ENCODE data around the gene PLCXD3. TPM values are rescaled to one million over a fixed set of nuclear protein-coding genes. Genes with fewer than 3 reads are reported as not detected.
"Not testable (repeated sequence)": the region's sequence is repeated elsewhere in the genome, so short reads cannot be mapped to it uniquely, and the experiment has no call there.

The PLCXD3 gene
- polyA plus RNA-seq, 4 donors: 0.27 to 4.4 (median 1.1) TPM

DNA sequence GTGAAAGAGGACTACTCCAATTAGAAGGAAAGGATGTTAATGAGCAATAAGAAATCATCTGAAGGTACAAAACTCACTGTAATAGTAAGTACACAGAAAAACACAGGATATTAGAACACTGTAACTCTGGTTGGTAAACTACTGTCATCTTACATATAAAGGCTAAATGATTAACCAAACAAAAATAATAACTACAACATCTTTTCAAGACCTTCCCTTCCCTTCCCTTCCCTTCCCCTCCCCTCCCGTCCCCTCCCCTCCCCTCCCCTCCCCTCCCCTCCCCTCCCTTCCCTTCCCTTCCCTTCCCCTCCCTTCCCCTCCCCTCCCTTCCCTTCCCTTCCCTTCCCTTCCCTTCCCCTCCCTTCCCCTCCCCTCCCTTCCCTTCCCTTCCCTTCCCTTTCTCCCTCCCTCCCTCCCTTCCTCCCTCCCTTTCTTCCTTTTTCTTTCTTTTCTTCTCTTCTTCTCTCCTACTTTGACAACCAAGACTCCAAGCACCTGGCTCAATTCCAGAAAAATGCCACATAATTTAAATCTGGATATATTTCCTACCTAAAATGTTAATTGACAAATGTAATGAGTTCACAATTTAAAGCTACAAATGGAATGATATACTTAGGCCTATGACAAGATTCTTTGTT lies 38.7 kb downstream of the PLCXD3 start:
- not testable (repeated sequence) for H3K4me1 ChIP-seq (ENCODE audit: control insufficient read depth in 3 of 3, insufficient read depth in 2 of 3, low read depth in 1 of 3, low read length in 2 of 3); H3K36me3 ChIP-seq (ENCODE audit: control insufficient read depth in 3 of 3, insufficient read depth in 2 of 3, low read depth in 1 of 3, low read length in 3 of 3); H3K4me3 ChIP-seq (ENCODE audit: low read depth in 1 of 3, low read length in 3 of 3); FAIRE-seq; H3K27ac ChIP-seq (ENCODE audit: low read depth in 1 of 3, low read length in 2 of 3); DNase-seq; H3K27me3 ChIP-seq (ENCODE audit: control insufficient read depth in 3 of 3, insufficient read depth in 3 of 3, low read length in 3 of 3)
- WGBS, 3 donors: 0% methylated on average over 1 of the region's 1 CpG; no CpG with 5 or more reads in 2 of the 3 donors
- peaks cover 0 to 19% of the 10 kb centered on the region in 2 donors for H3K9me3 ChIP-seq (ENCODE audit: control insufficient read depth in 2 of 2, insufficient read depth in 1 of 2, low read depth in 1 of 2, low read length in 1 of 2)

DNA sequence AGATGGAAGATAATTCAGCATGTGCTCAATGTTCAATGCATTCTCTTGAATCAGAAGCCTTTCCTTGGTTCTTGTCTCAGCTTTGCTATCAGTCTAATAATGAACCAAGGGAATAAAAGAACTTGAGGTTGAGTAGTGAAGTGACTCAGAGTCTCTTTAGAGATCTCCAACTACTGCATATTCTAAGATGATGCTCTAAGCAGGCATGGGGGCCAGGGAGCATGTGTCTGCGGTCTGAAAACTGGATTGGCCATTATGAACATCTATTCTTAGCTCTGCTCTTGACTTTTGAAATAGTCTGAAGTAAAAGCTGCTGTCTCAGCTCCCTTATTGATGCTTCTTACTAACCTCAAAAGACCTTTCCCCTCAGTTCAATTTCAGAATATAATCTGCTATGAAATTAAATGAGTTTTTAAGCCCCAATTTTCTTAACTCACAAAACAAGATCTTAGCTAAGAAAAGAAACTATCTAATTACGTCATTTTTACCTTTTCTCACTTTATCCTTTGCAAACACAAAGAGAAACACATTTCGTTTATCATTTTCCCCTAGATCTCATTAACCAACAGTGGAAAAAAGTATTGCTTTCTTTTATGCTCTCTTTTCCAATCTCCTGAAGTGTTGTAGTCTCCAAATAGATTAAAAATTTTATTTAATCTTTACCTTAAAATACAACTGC lies 44.8 kb downstream of the PLCXD3 start:
- WGBS, 3 donors: 77 to 81% (median 81%) methylated on average over 3 of the region's 3 CpGs
- Histone ChIP-seq H3K36me3 (ENCODE audit: control insufficient read depth in 3 of 3, insufficient read depth in 2 of 3, low read depth in 1 of 3, low read length in 3 of 3) (no peaks in the 10 kb centered on the region), H3K9me3 (ENCODE audit: control insufficient read depth in 2 of 2, insufficient read depth in 1 of 2, low read depth in 1 of 2, low read length in 1 of 2) (no peaks in the 10 kb centered on the region), H3K4me1 (ENCODE audit: control insufficient read depth in 3 of 3, insufficient read depth in 2 of 3, low read depth in 1 of 3, low read length in 2 of 3) (no peaks in the 10 kb centered on the region), H3K27me3 (ENCODE audit: control insufficient read depth in 3 of 3, insufficient read depth in 3 of 3, low read length in 3 of 3) (no peaks in the 10 kb centered on the region), H3K27ac (ENCODE audit: low read depth in 1 of 3, low read length in 2 of 3) (no peak overlapping the region), H3K4me3 (ENCODE audit: low read depth in 1 of 3, low read length in 3 of 3) (no peak overlapping the region)
- no peak for FAIRE-seq
- no peak for DNase-seq

DNA sequence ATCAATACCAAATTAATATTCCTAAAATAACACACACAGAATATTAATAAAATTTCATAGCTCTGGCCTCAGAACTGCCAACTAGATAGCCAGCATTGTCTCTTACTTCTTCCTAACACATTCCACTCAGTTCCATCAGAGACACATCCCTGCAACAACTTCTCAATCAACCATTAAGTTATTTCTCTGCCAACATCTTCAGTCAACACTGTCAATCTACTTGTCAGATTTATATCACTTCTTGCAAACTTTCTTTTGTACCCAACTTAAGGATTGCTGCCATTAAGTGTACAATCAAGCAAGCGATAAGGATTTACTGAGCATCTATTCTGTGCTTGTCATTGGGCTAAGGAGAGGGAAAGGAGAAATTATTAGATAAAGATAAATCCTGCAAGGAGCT lies 50.8 kb downstream of the PLCXD3 start:
- FAIRE-seq (no peak), DNase-seq (no peak)

DNA sequence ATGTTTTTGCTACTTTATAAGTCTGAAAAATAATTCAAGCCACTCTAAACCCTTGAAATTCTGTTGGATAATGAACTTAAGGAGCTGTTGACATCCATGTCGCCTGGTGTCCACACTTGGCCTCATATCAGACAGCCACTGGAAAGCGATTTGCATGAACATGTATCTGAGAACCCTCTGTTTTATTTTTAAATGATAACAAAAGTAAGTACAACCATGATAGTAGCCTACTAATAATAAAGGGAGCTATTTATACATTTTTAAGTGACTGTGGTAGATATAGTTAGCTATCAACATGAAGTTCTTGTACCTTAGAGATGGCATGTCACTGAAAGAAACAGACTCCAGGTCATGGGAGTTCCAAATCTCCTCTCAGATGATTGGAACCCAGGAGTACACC lies 53.3 kb downstream of the PLCXD3 start:
- Histone ChIP-seq H3K36me3 (ENCODE audit: control insufficient read depth in 3 of 3, insufficient read depth in 2 of 3, low read depth in 1 of 3, low read length in 3 of 3) (no peaks in the 10 kb centered on the region), H3K27me3 (ENCODE audit: control insufficient read depth in 3 of 3, insufficient read depth in 3 of 3, low read length in 3 of 3) (no peaks in the 10 kb centered on the region), H3K4me3 (ENCODE audit: low read depth in 1 of 3, low read length in 3 of 3) (no peak overlapping the region), H3K9me3 (ENCODE audit: control insufficient read depth in 2 of 2, insufficient read depth in 1 of 2, low read depth in 1 of 2, low read length in 1 of 2) (no peaks in the 10 kb centered on the region), H3K27ac (ENCODE audit: low read depth in 1 of 3, low read length in 2 of 3) (no peak overlapping the region), H3K4me1 (ENCODE audit: control insufficient read depth in 3 of 3, insufficient read depth in 2 of 3, low read depth in 1 of 3, low read length in 2 of 3) (peaks cover 0 to 3% (median 0%) of the 10 kb centered on the region in 3 donors)
- DNase-seq: no peak
- no peak for FAIRE-seq
- WGBS, 3 donors: 85 to 97% (median 90%) methylated on average over 2 of the region's 2 CpGs

More for the DNA sequence above, 50.8 kb downstream of the PLCXD3 start:
- Histone ChIP-seq H3K4me3 (ENCODE audit: low read depth in 1 of 3, low read length in 3 of 3) (no peak overlapping the region), H3K9me3 (ENCODE audit: control insufficient read depth in 2 of 2, insufficient read depth in 1 of 2, low read depth in 1 of 2, low read length in 1 of 2) (no peaks in the 10 kb centered on the region), H3K27ac (ENCODE audit: low read depth in 1 of 3, low read length in 2 of 3) (no peak overlapping the region), H3K36me3 (ENCODE audit: control insufficient read depth in 3 of 3, insufficient read depth in 2 of 3, low read depth in 1 of 3, low read length in 3 of 3) (no peaks in the 10 kb centered on the region), H3K4me1 (ENCODE audit: control insufficient read depth in 3 of 3, insufficient read depth in 2 of 3, low read depth in 1 of 3, low read length in 2 of 3) (no peaks in the 10 kb centered on the region), H3K27me3 (ENCODE audit: control insufficient read depth in 3 of 3, insufficient read depth in 3 of 3, low read length in 3 of 3) (no peaks in the 10 kb centered on the region)
- 87 to 96% (median 89%) methylated on average over 1 of the region's 1 CpG for WGBS, 3 donors

DNA sequence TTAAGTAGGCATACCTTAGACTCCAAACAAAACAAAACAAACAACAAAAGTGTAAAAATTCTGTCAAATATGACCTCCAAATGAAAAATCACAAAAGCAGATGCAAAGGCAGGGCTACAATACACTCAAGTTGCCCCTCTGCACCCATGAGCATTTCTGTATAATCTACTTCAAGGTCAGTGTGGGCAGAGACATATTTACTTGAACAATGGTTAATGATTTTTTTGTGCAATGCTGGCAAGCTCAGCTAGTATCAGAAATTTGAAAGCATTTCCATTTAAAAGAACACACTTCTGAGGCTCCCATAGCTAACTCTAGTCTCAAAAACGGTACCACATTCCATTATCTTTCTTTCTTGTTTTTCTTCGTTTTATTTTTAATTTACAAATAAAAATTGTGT lies 57.9 kb downstream of the PLCXD3 start:
- Histone ChIP-seq H3K4me1 (ENCODE audit: control insufficient read depth in 3 of 3, insufficient read depth in 2 of 3, low read depth in 1 of 3, low read length in 2 of 3) (peaks cover 0 to 15% (median 0%) of the 10 kb centered on the region in 3 donors), H3K27me3 (ENCODE audit: control insufficient read depth in 3 of 3, insufficient read depth in 3 of 3, low read length in 3 of 3) (no peaks in the 10 kb centered on the region), H3K4me3 (ENCODE audit: low read depth in 1 of 3, low read length in 3 of 3) (no peak overlapping the region), H3K27ac (ENCODE audit: low read depth in 1 of 3, low read length in 2 of 3) (no peak overlapping the region), H3K9me3 (ENCODE audit: control insufficient read depth in 2 of 2, insufficient read depth in 1 of 2, low read depth in 1 of 2, low read length in 1 of 2) (no peaks in the 10 kb centered on the region), H3K36me3 (ENCODE audit: control insufficient read depth in 3 of 3, insufficient read depth in 2 of 3, low read depth in 1 of 3, low read length in 3 of 3) (no peaks in the 10 kb centered on the region)
- 71 to 84% (median 77%) methylated on average over 2 of the region's 2 CpGs for WGBS, 3 donors
- no peak for DNase-seq
- no peak for FAIRE-seq

DNA sequence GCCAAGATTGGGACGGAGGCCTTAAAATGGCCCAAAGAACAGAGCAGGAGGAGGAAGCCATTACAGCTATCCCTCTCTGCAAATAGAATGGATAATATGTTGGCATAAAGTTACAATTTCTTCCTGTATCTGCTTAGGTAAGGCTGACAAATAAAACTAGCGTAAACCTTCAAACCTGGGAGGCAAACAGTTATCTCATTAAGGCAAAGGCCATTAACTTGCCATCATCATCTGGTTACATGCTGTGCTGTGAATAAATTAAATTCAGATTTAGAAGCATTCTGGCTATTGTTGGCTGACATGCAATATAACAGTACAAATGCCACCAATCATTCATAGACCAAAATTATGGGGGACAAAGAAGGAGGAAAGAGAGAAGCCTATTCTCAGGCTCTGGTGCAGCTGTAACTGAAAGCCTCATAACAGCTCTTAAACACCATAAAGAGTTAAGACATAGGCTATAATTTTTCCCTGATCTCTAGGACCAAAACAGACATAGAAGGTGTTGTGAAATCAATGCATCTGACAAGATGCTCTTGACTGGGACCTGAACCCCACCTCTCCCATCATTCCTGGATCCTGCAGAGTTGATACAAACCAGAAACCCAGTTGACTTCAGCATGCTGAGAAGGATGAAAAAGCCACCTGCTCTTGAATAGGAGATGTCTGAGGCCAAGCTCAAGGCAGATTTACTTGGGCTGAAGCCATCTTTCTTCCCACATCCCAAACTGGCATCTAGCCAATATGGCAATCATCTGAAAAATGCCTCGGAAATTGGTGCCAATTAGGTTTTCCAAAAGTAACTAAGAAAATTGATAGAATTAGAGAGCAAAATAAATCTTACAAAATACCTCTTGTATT lies 62.5 kb downstream of the PLCXD3 start:
- FAIRE-seq (no peak), DNase-seq (no peak)
- Histone ChIP-seq H3K4me1 (ENCODE audit: control insufficient read depth in 3 of 3, insufficient read depth in 2 of 3, low read depth in 1 of 3, low read length in 2 of 3) (peaks cover 0 to 18% (median 0%) of the 10 kb centered on the region in 3 donors), H3K27me3 (ENCODE audit: control insufficient read depth in 3 of 3, insufficient read depth in 3 of 3, low read length in 3 of 3) (no peaks in the 10 kb centered on the region), H3K36me3 (ENCODE audit: control insufficient read depth in 3 of 3, insufficient read depth in 2 of 3, low read depth in 1 of 3, low read length in 3 of 3) (no peaks in the 10 kb centered on the region), H3K4me3 (ENCODE audit: low read depth in 1 of 3, low read length in 3 of 3) (no peak overlapping the region), H3K27ac (ENCODE audit: low read depth in 1 of 3, low read length in 2 of 3) (no peak overlapping the region), H3K9me3 (ENCODE audit: control insufficient read depth in 2 of 2, insufficient read depth in 1 of 2, low read depth in 1 of 2, low read length in 1 of 2) (no peaks in the 10 kb centered on the region)
- 76 to 84% (median 81%) methylated on average over 3 of the region's 3 CpGs for WGBS, 3 donors

DNA sequence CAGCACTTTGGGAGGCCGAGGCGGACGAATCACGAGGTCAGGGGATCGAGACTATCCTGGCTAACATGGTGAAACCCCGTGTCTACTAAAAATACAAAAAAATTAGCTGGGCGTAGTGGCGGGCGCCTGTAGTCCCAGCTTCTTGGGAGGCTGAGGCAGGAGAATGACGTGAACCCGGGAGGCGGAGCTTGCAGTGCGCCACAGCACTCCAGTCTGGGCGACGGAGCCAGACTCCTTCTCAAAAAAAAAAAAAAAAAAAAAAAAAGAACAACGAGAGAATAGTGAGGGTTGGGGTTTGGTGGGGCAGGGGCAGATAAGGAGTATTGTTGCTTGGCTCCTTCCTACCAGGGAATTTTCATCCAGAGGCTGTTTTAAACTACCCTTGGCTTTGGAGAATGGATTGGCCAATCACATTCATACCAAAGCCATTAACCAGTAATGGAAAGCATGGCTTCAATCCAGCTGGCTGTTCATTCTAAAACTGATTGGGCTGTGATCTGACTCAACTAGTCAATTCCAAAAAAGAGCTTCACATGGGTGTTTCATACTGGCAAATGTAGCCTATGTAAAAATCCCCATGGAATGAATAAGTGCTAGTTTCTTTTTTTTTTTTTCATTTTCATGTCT lies 64.4 kb downstream of the PLCXD3 start:
- peaks cover 0 to 15% (median 0%) of the 10 kb centered on the region in 3 donors for H3K4me1 ChIP-seq (ENCODE audit: control insufficient read depth in 3 of 3, insufficient read depth in 2 of 3, low read depth in 1 of 3, low read length in 2 of 3)
- FAIRE-seq (no peak), DNase-seq (no peak)
- no peak overlapping the region for H3K27ac ChIP-seq (ENCODE audit: low read depth in 1 of 3, low read length in 2 of 3)
- no peak overlapping the region for H3K4me3 ChIP-seq (ENCODE audit: low read depth in 1 of 3, low read length in 3 of 3)
- no peaks in the 10 kb centered on the region for H3K36me3 ChIP-seq (ENCODE audit: control insufficient read depth in 3 of 3, insufficient read depth in 2 of 3, low read depth in 1 of 3, low read length in 3 of 3)
- no peaks in the 10 kb centered on the region for H3K27me3 ChIP-seq (ENCODE audit: control insufficient read depth in 3 of 3, insufficient read depth in 3 of 3, low read length in 3 of 3)
- WGBS, 3 donors: 92 to 94% (median 93%) methylated on average over 15 to 16 of the region's 16 CpGs
- no peaks in the 10 kb centered on the region for H3K9me3 ChIP-seq (ENCODE audit: control insufficient read depth in 2 of 2, insufficient read depth in 1 of 2, low read depth in 1 of 2, low read length in 1 of 2)

DNA sequence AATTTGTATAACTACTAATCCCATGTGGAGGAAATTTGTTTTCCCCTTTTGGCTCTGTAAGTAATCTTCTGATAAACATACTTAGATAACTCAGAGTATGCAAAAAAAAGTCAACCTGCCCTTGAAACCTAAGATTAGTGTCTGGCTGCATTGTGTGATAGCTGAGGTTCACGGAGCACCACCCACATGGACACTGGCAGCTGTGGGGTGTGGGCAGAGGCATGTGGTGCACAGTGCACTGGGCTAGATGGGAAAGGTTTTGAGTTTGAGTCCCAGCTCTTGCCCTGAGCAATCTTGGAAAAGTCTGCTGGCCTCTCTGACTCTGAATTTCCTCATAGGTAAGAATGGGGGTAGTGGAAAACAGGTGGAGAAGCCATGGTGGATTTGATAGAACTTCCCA lies 75.1 kb downstream of the PLCXD3 start:
- FAIRE-seq: no peak
- H3K27me3 ChIP-seq (ENCODE audit: control insufficient read depth in 3 of 3, insufficient read depth in 3 of 3, low read length in 3 of 3): no peaks in the 10 kb centered on the region
- H3K4me1 ChIP-seq (ENCODE audit: control insufficient read depth in 3 of 3, insufficient read depth in 2 of 3, low read depth in 1 of 3, low read length in 2 of 3): peaks cover 0 to 4% (median 0%) of the 10 kb centered on the region in 3 donors
- H3K9me3 ChIP-seq (ENCODE audit: control insufficient read depth in 2 of 2, insufficient read depth in 1 of 2, low read depth in 1 of 2, low read length in 1 of 2): no peaks in the 10 kb centered on the region
- peak in 1 of 2 donors; percentile 5 for DNase-seq
- no peak overlapping the region for H3K4me3 ChIP-seq (ENCODE audit: low read depth in 1 of 3, low read length in 3 of 3)
- H3K36me3 ChIP-seq (ENCODE audit: control insufficient read depth in 3 of 3, insufficient read depth in 2 of 3, low read depth in 1 of 3, low read length in 3 of 3): no peaks in the 10 kb centered on the region
- no peak overlapping the region for H3K27ac ChIP-seq (ENCODE audit: low read depth in 1 of 3, low read length in 2 of 3)
- WGBS, 3 donors: 22 to 59% (median 22%) methylated on average over 1 of the region's 1 CpG

Measured in small intestine (tissue), 7 donors.